HCT116 (cell line): Measurements from ENCODE around the gene EIF6. TPM values are rescaled to one million over a fixed set of nuclear protein-coding genes. Genes with fewer than 3 reads are reported as not detected.

Source experiments
- ATAC-seq: fragments of 200-7000 bp; cut with Tn5 transposase; 2 replicates; pipeline ENCODE4 v1.9.1; 2020; ENCODE audit warnings: mild to moderate bottlenecking, moderate library complexity
- BruUV-seq: library from RNA; stranded (reverse); fragments of 400-500 nt; replicated peaks from 2 replicates; lab custom pipeline; 2021; lab: Mats Ljungman, UMichigan
- CTCF ChIA-PET: fragments of 300-600 bp; sonication (Branson Sonifier 250); formaldehyde crosslinking; loops from one replicate; lab custom pipeline; 2021; ENCODE audit warnings: antibody characterized with exemption; lab: Charles Lee
- POLR2A ChIA-PET: fragments of 300-600, 350-600 bp; sonication (Branson Sonifier 250); formaldehyde crosslinking; loops from one replicate; lab custom pipeline; 2021; ENCODE audit warnings: antibody characterized with exemption; lab: Charles Lee
- RAD21 ChIA-PET, 2 experiments: fragments of 300-600 bp; sonication (Branson Sonifier 250); formaldehyde crosslinking; loops; one replicate each; lab custom pipeline; 2023; ENCODE audit warnings: low total read pairs in 2 of 2; ENCODE audit not compliant: uncharacterized antibody in 2 of 2, unreplicated experiment in 2 of 2, low non-redundant PET in 1 of 2; lab: Charles Lee
- DNase-seq: peaks from one replicate; pipeline ENCODE4 v3.0.0-alpha.2; 2010; ENCODE audit warnings: low read depth, low spot score
- H2AFZ ChIP-seq: fragments of 200-600 bp; shearing (Covaris generic), sonication (generic); 2 replicates; pipeline ENCODE4 v1.6.1; 2017; ENCODE audit warnings: low read depth, mixed run types, mixed read lengths, antibody characterized with exemption, low read length; ENCODE audit not compliant: poor library complexity, severe bottlenecking
- H3K27ac ChIP-seq: 2 replicates; pipeline ENCODE4 v1.5.1; 2012; ENCODE audit warnings: low read depth, low read length
- H3K27me3 ChIP-seq: fragments of 200-600 bp; sonication (generic); 2 replicates; pipeline ENCODE4 v1.6.1; 2016; ENCODE audit warnings: mixed run types, low read length, mixed read lengths; ENCODE audit not compliant: insufficient read depth
- H3K36me3 ChIP-seq, 2 experiments: fragments of 200-500 bp in 1 of 2; fragments of 200-600 bp in 1 of 2; sonication (Bioruptor generic) in 1 of 2; sonication (generic) in 1 of 2; 2 replicates each; pipeline versions ENCODE4 v1.5.1 to v1.6.1; 2014 to 2016; ENCODE audit warnings: low read length in 2 of 2, inconsistent platforms in 1 of 2, mixed read lengths in 1 of 2, mixed run types in 1 of 2; ENCODE audit not compliant: insufficient read depth in 2 of 2, control insufficient read depth in 1 of 2
- H3K4me1 ChIP-seq, 2 experiments: fragments of 200-600 bp in 1 of 2; sonication (generic) in 1 of 2; 2 replicates each; pipeline versions ENCODE4 v1.5.1 to v1.6.1; 2012 to 2017; ENCODE audit warnings: low read length in 2 of 2, inconsistent platforms in 1 of 2, mild to moderate bottlenecking in 1 of 2, mixed read lengths in 1 of 2, mixed run types in 1 of 2, moderate library complexity in 1 of 2; ENCODE audit not compliant: insufficient read depth in 2 of 2, control insufficient read depth in 1 of 2
- H3K4me2 ChIP-seq: fragments of 200-600 bp; sonication (generic); 2 replicates; pipeline ENCODE4 v1.6.1; 2017; ENCODE audit warnings: mixed run types, low read length, mixed read lengths
- H3K4me3 ChIP-seq, 2 experiments: fragments of 200-600 bp in 1 of 2; sonication (generic) in 1 of 2; replicated peaks in 1 of 2; 2 replicates each; pipeline ENCODE4 v1.5.1; 2011 to 2016; ENCODE audit warnings: low read length in 2 of 2, control low read depth in 1 of 2, low read depth in 1 of 2, mild to moderate bottlenecking in 1 of 2, mixed read lengths in 1 of 2, mixed run types in 1 of 2
- H3K79me2 ChIP-seq: fragments of 200-600 bp; sonication (generic); 2 replicates; pipeline ENCODE4 v1.6.1; 2017; ENCODE audit warnings: mild to moderate bottlenecking, mixed run types, low read length, moderate library complexity, mixed read lengths; ENCODE audit not compliant: insufficient read depth
- H3K9ac ChIP-seq: fragments of 200-600 bp; sonication (generic); 2 replicates; pipeline ENCODE4 v1.6.1; 2016; ENCODE audit warnings: low read length, mixed read lengths
- H3K9me2 ChIP-seq: fragments of 200-600 bp; sonication (generic), shearing (Covaris generic); 2 replicates; pipeline ENCODE4 v1.6.1; 2017; ENCODE audit warnings: mixed run types, mild to moderate bottlenecking, moderate library complexity; ENCODE audit not compliant: insufficient read depth
- H3K9me3 ChIP-seq, 2 experiments: fragments of 200-500 bp in 1 of 2; fragments of 200-600 bp in 1 of 2; sonication (Bioruptor generic) in 1 of 2; sonication (generic) in 1 of 2; 2 replicates each; pipeline ENCODE4 v1.6.1; 2014 to 2017; ENCODE audit warnings: low read length in 2 of 2, mixed read lengths in 2 of 2, inconsistent platforms in 1 of 2, low read depth in 1 of 2, mild to moderate bottlenecking in 1 of 2, mixed run types in 1 of 2, moderate library complexity in 1 of 2; ENCODE audit not compliant: control insufficient read depth in 1 of 2, insufficient read depth in 1 of 2
- H4K20me1 ChIP-seq: fragments of 200-600 bp; sonication (generic), shearing (Covaris generic); 2 replicates; pipeline ENCODE4 v1.6.1; 2017; ENCODE audit warnings: mixed run types, mild to moderate bottlenecking, moderate library complexity; ENCODE audit not compliant: insufficient read depth
- ATF3 ChIP-seq: IDR thresholded peaks from 2 replicates; pipeline ENCODE4 v1.6.1; 2012
- CBX3 ChIP-seq: IDR thresholded peaks from 2 replicates; pipeline ENCODE4 v1.6.1; 2012; ENCODE audit warnings: low read depth
- CEBPB ChIP-seq: IDR thresholded peaks from 2 replicates; pipeline ENCODE4 v1.6.1; 2012; ENCODE audit warnings: low read depth
- ELF1 ChIP-seq: IDR thresholded peaks from 2 replicates; pipeline ENCODE4 v1.6.1; 2012; ENCODE audit warnings: low read depth, borderline replicate concordance
- EZH2 ChIP-seq: fragments of 200-600 bp; sonication (generic); IDR thresholded peaks from 2 replicates; pipeline ENCODE4 v1.6.1; 2017; ENCODE audit warnings: antibody characterized with exemption, mixed run types
- EZH2phosphoT487 ChIP-seq: fragments of 200-600 bp; IDR thresholded peaks from 2 replicates; pipeline ENCODE4 v1.6.1; 2018; ENCODE audit warnings: antibody characterized with exemption, borderline replicate concordance
- FOSL1 ChIP-seq: IDR thresholded peaks from 2 replicates; pipeline ENCODE4 v1.6.1; 2012; ENCODE audit warnings: low read depth
- JUND ChIP-seq: IDR thresholded peaks from 2 replicates; pipeline ENCODE4 v1.6.1; 2012
- MAX ChIP-seq: IDR thresholded peaks from 2 replicates; pipeline ENCODE4 v1.6.1; 2012
- POLR2A ChIP-seq: IDR thresholded peaks from 2 replicates; pipeline ENCODE4 v1.7.0; 2011; ENCODE audit warnings: borderline replicate concordance; ENCODE audit not compliant: insufficient read depth, insufficient read length; ENCODE audit errors: extremely low read depth
- RAD21 ChIP-seq: IDR thresholded peaks from 2 replicates; pipeline ENCODE4 v1.6.1; 2012; ENCODE audit warnings: low read depth, mild to moderate bottlenecking
- REST ChIP-seq: IDR thresholded peaks from 2 replicates; pipeline ENCODE4 v1.6.1; 2012; ENCODE audit warnings: low read depth
- SIN3A ChIP-seq: IDR thresholded peaks from 2 replicates; pipeline ENCODE4 v1.6.1; 2012; ENCODE audit warnings: low read depth
- SP1 ChIP-seq: IDR thresholded peaks from 2 replicates; pipeline ENCODE4 v1.6.1; 2012; ENCODE audit warnings: low read depth
- TCF7L2 ChIP-seq: IDR thresholded peaks from 2 replicates; pipeline ENCODE4 v1.7.0; 2011; ENCODE audit warnings: borderline replicate concordance, inconsistent platforms; ENCODE audit not compliant: insufficient read depth, insufficient read length; ENCODE audit errors: extremely low read depth
- YY1 ChIP-seq: IDR thresholded peaks from 2 replicates; pipeline ENCODE4 v1.6.1; 2011; ENCODE audit warnings: low read length, low read depth, moderate library complexity, mild to moderate bottlenecking; ENCODE audit not compliant: insufficient replicate concordance; ENCODE audit errors: extremely low read depth
- ZBTB33 ChIP-seq: IDR thresholded peaks from 2 replicates; pipeline ENCODE4 v1.6.1; 2011; ENCODE audit warnings: mild to moderate bottlenecking, low read length, moderate library complexity; ENCODE audit not compliant: insufficient replicate concordance; ENCODE audit errors: extremely low read depth
- ZFX ChIP-seq: fragments of 450-650 bp; IDR thresholded peaks from 2 replicates; pipeline ENCODE4 v1.6.1; 2017
- intact Hi-C: fragments of 100-400 bp; cut with micrococcal nuclease; formaldehyde crosslinking; loops from 2 replicates; pipeline ENCODE4 v1.10.0; 2022
- total RNA-seq: library from RNA; stranded (reverse); gene quantifications from one replicate; pipeline ENCODE4 v1.2.1, GENCODE V29; 2021; ENCODE audit not compliant: unreplicated experiment

The EIF6 gene
- total RNA-seq, 1 experiment from 2014 or later: 209 TPM

GRCh38 chr20:35302421-35303335 is 18.1 kb upstream of the EIF6 start:
- no TSS peak for BruUV-seq
- no peaks in the 10 kb centered on the region for H3K27me3 ChIP-seq
- peak overlapping the region; percentile 73 for H3K4me2 ChIP-seq
- H2AFZ ChIP-seq: no peak overlapping the region
- no peak overlapping the region for H3K4me3 ChIP-seq
- H3K4me1 ChIP-seq: peaks cover 38 to 57% of the 10 kb centered on the region in 2 experiments
- TF ChIP-seq POLR2A (no peak), ZFX (no peak), EZH2 (no peak), MAX (no peak), SP1 (no peak), SIN3A (no peak), YY1 (no peak), CBX3 (no peak), RAD21 (no peak), ZBTB33 (no peak), EZH2phosphoT487 (no peak), FOSL1 (no peak), CEBPB (no peak), TCF7L2 (no peak), JUND (no peak), ELF1 (no peak), REST (no peak), ATF3 (no peak)
- TF ChIP-seq, all 23 proteins: peak for 0
- no peak for ATAC-seq
- peak overlapping the region; percentile 58; the same call in 1 of the 2 replicates for H3K9ac ChIP-seq
- 0 out of 4 replicates have a peak, but pooled peaks cover 0 to 2% of the 10 kb centered on the region in 2 experiments for H3K36me3 ChIP-seq
- H4K20me1 ChIP-seq: no peaks in the 10 kb centered on the region
- ChIA-PET RAD21 (interaction anchor here (0.6 to 3.6 kb wide), 3 partner anchors 26 to 786 kb away, joined by 3 to 26 read pairs (median 3); no protein-coding TSS in a partner anchor), CTCF (interaction anchor here (0.9 to 9.7 kb wide), 10 partner anchors 10 to 206 kb away, joined by 3 to 108 read pairs (median 8); partner anchors contain the start of genes EIF6 and FAM83C), POLR2A (interaction anchor here (1.1 to 4.3 kb wide), 4 partner anchors 8 to 152 kb away, joined by 3 to 19 read pairs (median 6); partner anchors contain the start of gene CEP250)
- H3K9me3 ChIP-seq: no peaks in the 10 kb centered on the region
- no peaks in the 10 kb centered on the region for H3K9me2 ChIP-seq
- intact Hi-C loops: no loop called here
- no peak for DNase-seq
- H3K27ac ChIP-seq: no peak overlapping the region
- H3K79me2 ChIP-seq: no peaks in the 10 kb centered on the region
